GM18870 (cell line): ENCODE measurements around the gene CAMKK1.
"Not testable (repeated sequence)": the region's sequence is repeated elsewhere in the genome, so short reads cannot be mapped to it uniquely, and the experiment has no call there.

ENCODE experiments used
- ATAC-seq: cut with Tn5 transposase; IDR thresholded peaks from one replicate; pipeline ENCODE4 v1.9.1; 2021; ENCODE audit warnings: moderate library complexity; ENCODE audit not compliant: unreplicated experiment

The CAMKK1 gene

DNA sequence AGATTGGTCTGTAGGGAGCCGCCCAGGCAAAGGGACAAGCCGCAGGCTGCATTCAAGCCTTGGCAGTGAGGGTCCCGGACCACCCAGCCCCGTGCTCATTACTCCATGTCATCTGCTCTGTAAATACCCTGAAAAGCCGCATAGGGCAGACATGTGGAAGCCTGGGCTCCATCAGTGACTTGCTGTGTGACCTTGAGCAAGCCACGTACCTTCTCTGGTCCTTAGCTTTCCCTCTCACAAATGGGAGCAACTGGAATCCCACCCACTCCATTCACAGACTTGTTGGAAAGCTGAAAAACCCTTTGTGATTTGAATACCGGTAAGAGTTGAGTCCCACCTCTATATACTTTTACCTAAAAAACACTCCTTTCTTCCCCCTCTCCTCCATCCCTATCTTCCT, 11.9 kb downstream of the CAMKK1 start:
- ATAC-seq: no peak

DNA sequence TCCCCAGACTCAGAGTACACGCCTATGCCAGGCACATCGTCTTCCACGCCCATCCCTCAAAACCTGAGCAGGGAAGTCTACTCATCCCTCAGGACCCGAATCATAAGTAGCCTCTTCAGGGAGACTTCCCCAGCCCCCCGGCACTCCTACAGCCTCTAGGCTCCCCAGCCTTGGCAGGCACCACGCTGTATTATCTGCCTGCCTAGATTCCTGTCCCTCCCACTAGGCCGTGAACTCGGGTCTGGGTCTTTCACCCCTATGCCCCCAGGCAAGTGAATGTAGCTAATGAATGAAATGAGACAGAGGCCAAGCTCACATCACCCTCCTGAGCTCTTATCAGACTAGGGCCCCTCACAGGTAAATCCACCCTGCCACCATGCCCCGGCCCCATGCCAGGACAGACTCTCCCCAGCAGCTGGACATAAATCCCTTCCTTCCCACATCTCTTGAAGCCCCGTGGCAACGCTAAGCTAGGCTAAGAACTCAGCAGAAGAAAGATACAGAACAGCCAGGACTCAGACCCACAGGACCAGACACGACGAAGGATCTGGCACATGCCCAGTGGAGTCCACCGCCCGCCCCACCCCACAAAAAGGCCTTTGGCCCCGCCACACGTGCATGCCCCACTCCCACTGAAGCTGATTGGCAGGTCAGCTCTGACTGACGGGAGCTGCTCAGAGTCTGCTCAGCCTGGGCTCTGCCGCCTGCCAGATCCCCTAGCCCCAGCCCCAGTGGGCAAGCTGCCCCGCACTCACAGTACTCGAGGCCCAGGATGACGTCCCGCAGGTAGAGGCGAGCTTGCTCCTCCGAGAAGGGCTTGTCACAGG, 13.0 kb downstream of the CAMKK1 start:
- no peak for ATAC-seq

GRCh38 chr17:3879186-3879585, 13.7 kb downstream of the CAMKK1 start:
- no peak for ATAC-seq

- ATAC-seq: no peak
Observed at GRCh38 chr17:3877220-3877619, 15.6 kb downstream of the CAMKK1 start.

DNA sequence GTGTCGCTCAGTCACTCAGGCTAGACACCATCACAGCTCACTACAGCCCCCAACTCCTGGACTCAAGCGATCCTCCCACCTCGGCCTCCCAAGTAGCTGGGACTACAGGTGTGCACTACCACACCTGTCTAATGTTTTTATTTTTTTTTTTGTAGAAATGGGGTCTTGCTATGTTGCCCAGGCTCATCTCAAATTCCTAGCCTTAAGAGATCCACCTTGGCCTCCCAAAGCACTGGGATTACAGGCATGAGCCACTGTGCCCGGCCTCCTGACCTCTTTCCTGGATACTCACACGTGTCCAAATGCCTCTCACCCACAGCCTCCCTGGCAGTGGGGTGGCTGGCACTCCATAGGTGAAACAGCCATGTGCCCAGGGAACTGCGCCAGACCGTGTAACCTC, 17.5 kb downstream of the CAMKK1 start:
- no peak for ATAC-seq

- ATAC-seq: no peak
Observed at GRCh38 chr17:3873862-3874261, 19.0 kb downstream of the CAMKK1 start.

- ATAC-seq: no peak
Observed at GRCh38 chr17:3870871-3871306, 22.0 kb downstream of the CAMKK1 start.

DNA sequence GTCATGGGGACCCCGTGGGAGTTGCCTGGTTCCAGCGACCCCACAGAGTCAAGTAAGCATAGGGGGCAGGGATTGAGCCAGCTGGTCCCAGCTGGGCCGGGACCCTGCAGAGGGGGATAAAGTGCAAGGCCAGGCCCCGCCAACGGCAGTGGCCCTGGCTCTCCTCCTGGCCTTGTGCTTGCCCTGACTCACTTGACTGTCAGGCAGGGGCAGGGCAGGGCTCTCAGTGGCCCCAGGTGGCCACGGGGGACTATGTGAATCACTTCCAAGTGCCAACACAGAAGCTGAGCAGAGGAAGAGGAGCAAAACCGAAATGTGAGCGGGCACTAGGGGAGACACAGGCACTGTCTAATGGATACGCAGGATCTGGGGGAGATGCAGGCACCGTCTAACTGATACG, 25.2 kb downstream of the CAMKK1 start:
- ATAC-seq: no peak

GRCh38 chr17:3867106-3867505, 25.7 kb downstream of the CAMKK1 start:
- ATAC-seq: no peak

DNA sequence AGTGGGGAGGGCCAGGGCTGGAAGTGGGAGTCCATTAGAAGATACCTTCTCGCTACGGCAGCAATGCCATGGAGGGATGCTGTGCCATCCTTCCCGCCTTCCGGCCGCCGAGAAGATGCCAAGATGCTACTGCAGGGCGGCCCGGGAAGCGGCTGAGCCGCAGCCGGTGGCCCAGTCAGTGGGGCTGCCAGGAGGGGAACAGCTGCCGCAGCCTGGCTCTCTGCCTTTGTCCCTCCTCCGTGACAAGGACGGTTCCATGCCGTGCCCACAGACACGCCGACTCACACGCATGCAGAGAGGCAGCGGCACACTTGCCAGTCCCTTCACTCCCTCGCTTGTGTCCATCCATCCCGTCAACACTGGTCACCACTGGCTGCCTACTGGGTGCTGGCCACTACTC, 26.6 kb downstream of the CAMKK1 start:
- no peak for ATAC-seq

DNA sequence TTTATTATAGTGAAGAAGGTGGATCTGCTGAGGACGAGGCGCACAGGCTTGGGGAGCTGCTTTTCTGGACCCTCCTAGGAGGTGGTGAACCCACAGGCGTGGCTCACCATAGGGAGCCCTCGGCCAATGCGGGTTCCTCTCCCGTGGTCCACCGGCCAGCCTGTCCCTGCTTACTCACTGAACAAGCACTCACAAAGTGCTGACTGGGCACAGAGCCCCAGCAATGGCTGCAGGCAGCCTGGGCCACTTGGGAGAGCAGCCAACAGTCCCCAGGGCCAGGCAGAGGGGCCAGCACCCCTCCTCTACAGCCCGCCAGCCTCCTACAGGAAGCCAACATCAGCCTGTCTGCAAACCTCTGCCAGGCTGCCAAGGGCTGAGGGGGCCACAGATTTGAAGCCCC, 27.7 kb downstream of the CAMKK1 start:
- ATAC-seq: no peak

DNA sequence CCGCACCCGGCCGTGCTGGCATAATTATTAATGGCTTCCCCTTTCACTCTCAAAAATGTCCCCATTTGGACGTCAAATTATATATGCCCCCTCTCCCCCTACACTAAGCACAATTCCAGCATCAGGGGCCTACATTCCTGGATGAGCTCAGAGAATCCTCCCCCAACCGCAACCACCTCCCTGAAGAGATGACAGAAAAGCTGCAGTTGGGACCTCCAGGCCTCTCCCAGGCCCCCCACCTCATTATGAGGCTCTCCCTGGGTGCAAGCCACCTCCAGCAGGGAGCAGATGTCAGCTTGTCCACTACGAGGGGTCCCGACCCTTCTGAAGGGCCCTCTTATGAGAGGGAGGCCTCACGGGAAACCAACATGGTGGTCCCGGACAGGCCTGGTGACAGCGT, 28.3 kb downstream of the CAMKK1 start:
- ATAC-seq: no peak

GRCh38 chr17:3861761-3862681, 30.8 kb downstream of the CAMKK1 start:
- ATAC-seq: no peak

DNA sequence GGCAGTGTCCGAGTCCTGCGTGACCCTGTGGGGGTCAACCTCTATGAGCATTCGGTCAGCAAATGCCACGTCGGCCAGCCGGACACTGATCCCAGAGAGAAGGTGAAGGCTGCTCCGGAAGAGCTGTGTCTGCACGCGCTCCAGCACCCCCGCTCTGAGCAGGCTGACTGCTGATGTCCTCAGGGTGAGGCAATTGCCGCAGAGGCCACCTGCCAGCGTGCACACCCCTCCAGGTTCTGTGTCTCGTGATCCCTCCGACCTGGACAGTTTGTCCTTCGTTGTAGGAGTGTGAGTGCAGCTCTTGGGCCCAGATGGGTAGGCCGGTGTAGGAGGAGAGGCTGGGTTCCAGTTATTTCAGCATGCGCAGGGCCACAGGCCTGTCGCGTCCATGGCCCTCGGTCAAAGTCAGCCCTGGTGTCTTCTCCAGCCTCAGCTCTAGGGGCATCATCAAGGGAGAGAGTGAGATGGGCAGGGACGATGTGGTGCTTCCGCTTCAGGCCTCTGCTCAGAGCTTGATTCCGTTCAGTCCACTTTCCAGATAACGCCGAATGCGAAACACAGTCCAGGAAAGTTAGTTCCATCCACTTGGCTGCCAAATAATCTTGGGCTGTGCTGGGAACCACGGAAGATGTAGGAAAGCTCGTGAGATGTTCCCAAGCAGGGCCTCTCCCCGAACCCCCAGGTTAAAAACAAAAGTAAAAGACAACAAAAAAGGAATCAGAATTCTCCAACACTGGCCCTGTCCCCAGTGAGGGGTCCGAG, 31.7 kb downstream of the CAMKK1 start:
- no peak for ATAC-seq

GRCh38 chr17:3859940-3860339, 32.9 kb downstream of the CAMKK1 start:
- ATAC-seq: no peak

DNA sequence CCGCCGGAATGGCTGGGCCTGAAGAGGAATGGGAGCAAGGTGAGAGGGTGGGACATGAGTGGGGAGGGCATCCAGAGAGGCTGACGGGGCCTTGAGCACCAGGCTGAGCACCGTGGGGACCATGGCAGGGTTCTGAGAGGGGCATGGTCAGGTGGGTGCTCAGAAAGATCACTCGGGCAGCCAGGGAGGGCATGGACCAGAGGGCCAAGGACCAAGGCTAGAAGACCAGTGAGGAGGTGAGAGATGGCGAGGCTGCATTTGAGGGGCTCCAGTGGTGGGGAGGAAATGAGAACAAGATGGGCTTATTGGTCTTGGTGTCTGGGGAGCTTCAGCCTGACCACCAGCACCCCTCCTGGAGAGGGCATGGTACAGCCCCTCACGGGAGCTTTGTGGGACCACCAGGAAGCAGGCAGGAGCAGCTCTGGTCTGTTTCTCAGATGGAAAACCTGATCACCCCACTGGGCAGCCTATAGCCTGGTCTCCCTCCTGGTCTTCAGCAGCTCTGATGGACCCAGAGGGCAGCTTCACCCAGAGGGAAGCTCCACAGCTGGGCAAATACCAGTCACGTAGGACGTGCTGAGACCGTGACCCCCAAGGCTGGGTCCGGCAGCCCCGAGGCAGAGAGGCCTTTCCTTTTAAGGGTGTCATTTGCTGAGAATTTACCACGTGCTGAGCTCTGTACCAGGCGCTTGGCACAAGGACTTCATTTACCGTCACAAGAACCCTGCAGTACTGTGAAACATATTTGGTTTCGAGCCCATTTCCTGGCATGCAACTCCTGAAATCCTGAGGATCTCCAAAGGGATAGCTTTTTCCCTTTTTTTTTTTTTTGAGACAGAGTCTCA, 35.4 kb downstream of the CAMKK1 start:
- ATAC-seq: no peak

DNA sequence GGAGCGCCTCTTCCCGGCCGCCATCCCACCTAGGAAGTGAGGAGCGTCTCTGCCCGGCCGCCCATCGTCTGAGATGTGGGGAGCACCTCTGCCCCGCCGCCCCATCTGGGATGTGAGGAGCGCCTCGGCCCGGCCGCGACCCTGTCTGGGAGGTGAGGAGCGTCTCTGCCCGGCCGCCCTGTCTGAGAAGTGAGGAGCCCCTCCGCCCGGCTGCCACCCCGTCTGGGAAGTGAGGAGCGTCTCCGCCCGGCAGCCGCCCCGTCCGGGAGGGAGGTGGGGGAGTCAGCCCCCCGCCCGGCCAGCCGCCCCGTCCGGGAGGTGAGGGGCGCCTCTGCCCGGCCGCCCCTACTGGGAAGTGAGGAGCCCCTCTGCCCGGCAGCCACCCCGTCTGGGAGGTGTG, 38.6 kb downstream of the CAMKK1 start:
- not testable (repeated sequence) for ATAC-seq

DNA sequence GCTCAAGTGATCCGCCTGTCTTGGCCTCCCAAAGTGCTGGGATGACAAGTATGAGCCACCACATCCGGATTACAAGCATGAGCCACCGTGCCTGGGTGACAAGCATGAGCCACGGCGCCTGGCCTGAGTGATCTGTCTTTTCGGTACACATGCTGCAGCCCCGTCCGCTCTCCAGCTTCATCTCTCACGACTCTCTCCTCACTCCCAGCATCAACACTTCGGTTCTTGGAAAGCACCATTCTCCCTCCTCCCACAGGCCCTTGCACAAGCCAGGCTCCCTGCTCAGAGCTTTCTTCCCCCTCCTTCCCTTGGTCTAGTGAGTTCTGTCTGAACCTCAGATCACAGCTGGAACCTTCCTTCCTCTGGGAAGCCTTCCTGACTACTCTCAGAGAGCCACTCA, 40.3 kb downstream of the CAMKK1 start:
- ATAC-seq: no peak

DNA sequence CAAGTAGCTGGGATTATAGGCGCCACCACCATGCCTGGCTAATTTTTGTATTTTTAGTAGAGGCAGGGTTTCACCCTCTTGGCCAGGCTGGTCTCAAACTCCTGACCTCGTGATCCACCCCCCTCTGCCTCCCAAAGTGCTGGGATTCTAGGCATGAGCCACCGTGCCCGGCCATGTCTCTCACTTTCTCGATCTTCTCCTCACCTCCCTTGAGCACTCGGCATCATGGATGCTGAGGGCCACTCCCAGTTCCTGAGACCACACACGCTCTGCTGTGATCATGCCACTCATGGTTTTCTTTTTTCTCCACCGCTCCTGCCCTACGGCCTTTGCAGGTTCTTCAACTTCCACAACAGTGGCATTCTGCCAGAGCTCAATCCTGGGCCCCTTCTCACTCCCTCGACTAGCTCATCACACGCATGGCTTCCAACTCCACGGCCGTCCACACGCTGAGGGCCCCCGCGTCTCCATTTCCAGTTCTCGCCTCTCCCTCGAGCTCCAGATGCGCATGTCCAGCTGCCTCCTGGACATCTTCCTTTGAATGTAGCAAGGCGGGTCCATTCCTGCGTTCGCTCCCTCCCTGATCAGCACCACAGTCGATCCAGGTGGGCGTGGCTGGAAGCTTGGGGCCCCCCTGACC, 41.3 kb downstream of the CAMKK1 start:
- no peak for ATAC-seq
